Coronary artery (tissue), 2 donors: Measurements from ENCODE around the gene VIT.

Experiments
- DNase-seq: peaks from one replicate; pipeline ENCODE4 v3.0.0-alpha.2; 2017; ENCODE audit warnings: low spot score
- H3K27ac ChIP-seq, 2 donors: fragments of 200-600 bp; sonication (generic); one replicate each; pipeline ENCODE4 v1.5.1; 2016 to 2019
- H3K4me3 ChIP-seq: fragments of 200-600 bp; sonication (generic); 2 replicates; pipeline ENCODE4 v1.5.1; 2016; ENCODE audit warnings: mild to moderate bottlenecking, moderate library complexity
- TF ChIP-seq, protein P1 (sequence below): fragments of 200-600 bp; sonication (generic); IDR thresholded peaks from one replicate; pipeline ENCODE4 v1.5.1; 2019; ENCODE audit warnings: antibody characterized with exemption

The VIT gene

GRCh38 chr2:36701918-36702317 lies 5.4 kb downstream of the VIT start:
- DNase-seq: no peak
- no peak overlapping the region for H3K4me3 ChIP-seq
- TF ChIP-seq, protein P1, sequence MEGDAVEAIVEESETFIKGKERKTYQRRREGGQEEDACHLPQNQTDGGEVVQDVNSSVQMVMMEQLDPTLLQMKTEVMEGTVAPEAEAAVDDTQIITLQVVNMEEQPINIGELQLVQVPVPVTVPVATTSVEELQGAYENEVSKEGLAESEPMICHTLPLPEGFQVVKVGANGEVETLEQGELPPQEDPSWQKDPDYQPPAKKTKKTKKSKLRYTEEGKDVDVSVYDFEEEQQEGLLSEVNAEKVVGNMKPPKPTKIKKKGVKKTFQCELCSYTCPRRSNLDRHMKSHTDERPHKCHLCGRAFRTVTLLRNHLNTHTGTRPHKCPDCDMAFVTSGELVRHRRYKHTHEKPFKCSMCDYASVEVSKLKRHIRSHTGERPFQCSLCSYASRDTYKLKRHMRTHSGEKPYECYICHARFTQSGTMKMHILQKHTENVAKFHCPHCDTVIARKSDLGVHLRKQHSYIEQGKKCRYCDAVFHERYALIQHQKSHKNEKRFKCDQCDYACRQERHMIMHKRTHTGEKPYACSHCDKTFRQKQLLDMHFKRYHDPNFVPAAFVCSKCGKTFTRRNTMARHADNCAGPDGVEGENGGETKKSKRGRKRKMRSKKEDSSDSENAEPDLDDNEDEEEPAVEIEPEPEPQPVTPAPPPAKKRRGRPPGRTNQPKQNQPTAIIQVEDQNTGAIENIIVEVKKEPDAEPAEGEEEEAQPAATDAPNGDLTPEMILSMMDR: no peak
- H3K27ac ChIP-seq: no peak overlapping the region

- Histone ChIP-seq H3K4me3 (no peak overlapping the region), H3K27ac (peak overlapping the region in 1 of 2 donors; percentile 28)
- DNase-seq: no peak
- TF ChIP-seq, protein P1: no peak
Measured at GRCh38 chr2:36702781-36703180, 6.3 kb downstream of the VIT start.

- Histone ChIP-seq H3K4me3 (no peak overlapping the region), H3K27ac (peak overlapping the region in 1 of 2 donors; percentile 71)
- DNase-seq: no peak
Measured at GRCh38 chr2:36704475-36705150, 8.1 kb downstream of the VIT start.

DNA sequence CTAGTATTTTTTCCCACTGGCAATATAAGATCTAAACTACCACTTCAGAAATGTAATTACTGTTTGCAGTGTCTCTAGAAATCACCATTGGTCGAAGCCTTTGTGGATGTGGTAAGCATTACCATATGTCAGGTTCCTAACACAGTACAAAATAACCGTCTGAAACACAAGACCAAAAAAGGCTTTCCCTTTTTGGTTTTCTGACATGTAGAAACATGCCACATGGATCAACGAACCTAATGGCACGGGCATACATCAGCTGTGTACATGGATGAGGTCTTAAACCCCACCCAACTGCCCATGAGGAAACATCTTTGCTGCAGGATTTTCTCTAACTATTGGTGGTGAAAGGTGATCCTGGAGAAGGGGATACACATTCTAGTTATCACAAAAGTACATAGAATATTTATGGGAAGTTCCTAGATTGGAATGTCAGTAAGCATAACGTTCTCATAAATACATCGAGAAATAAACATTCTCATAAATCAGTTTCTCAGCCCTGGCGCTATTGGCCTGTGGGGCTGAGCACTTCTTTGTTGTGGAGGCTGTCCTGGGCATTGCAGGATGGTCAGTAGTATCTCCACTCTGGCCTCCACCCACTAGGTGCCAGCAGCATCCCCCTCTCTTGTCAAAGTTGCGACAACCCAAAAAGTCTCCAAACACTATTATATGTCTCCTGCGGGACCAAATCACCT lies 9.0 kb downstream of the VIT start:
- no peak overlapping the region for H3K4me3 ChIP-seq
- no peak for DNase-seq
- H3K27ac ChIP-seq: peak overlapping the region in 1 of 2 donors; percentile 71
- TF ChIP-seq, protein P1: no peak

More at GRCh38 chr2:36704475-36705150, 8.1 kb downstream of the VIT start:
- TF ChIP-seq, protein P1: no peak

DNA sequence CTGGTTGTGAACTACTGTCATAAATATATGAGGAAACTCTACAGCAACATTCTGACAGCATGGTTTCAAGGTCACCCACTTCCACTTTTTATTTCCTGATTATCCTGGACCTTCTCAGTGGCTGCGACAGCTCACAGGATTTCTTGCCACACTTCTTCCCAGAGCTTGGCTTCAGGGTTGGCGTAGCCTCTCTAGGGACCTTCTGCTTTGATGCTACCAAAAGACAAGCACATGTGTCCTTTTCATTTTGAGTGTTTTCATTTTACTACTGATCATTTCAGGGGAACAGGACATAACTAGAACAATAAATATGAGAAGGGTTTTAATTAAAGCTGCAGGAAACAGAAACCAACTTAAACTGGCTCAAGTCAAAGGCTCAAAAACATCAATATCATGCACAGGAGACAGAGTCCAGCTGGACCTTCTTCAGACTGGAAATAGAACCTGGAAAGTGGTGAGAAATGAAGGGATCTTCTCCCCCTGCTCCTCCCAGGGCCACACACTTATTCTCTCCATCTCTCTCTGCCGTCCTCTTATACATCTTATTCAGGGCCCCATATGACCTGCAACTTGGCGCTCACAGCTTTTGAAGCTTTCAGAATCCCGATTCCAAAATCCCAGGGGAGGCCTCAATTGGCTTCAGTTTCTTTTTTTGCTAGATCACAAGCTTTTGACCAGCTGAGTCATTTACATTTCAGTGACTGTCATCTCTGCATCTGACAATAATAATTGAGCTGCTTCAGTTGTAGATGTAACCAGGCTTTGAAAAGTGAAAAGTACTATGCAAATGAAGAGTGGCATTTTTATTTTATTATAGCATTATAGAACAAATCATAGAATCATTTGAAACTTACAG lies 9.7 kb downstream of the VIT start:
- peak overlapping the region in 1 of 2 donors; percentile 75 for H3K27ac ChIP-seq
- H3K4me3 ChIP-seq: no peak overlapping the region
- TF ChIP-seq, protein P1: no peak
- DNase-seq: no peak

DNA sequence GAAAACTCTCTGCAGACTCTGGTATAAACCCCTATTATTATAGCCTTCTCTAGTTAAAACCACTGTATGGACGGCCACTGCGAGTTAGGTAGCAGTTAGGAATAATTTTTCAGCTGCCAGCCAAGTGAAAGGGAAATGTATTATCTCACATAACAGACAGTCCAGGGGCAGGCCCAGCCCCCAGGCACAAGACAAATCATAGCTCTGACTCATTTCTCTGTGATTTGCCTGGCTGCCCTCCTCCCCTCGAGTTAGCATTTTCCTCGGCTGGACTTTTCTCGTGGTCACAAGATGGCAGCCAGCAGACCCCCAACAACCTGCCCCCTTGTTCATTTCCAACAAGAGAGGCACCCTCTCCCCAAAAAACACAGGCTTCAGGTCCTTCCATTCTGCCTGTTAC lies 10.5 kb downstream of the VIT start:
- DNase-seq: no peak
- TF ChIP-seq, protein P1: no peak
- peak overlapping the region; percentile 2 to 75 for H3K27ac ChIP-seq

More for the DNA sequence above, 10.5 kb downstream of the VIT start:
- H3K4me3 ChIP-seq: no peak overlapping the region
